Mucosa of descending colon (tissue), 3 donors: ENCODE results near the gene PDPN. TPM values are rescaled to one million over a fixed set of nuclear protein-coding genes. Genes with fewer than 3 reads are reported as not detected.

ENCODE experiments used
- ATAC-seq: fragments of 200-7000 bp; cut with Tn5 transposase; one replicate; pipeline ENCODE4 v1.9.1; 2020; ENCODE audit warnings: mild to moderate bottlenecking, moderate library complexity
- DNase-seq, 3 donors: peaks; one replicate each; pipeline ENCODE4 v3.0.0-alpha.2; 2020
- H3K36me3 ChIP-seq: fragments of 200-600 bp; one replicate; pipeline ENCODE4 v1.8.0; 2021; ENCODE audit warnings: low read depth, mild to moderate bottlenecking
- H3K4me1 ChIP-seq: fragments of 200-600 bp; one replicate; pipeline ENCODE4 v1.8.0; 2021; ENCODE audit warnings: low read depth, mild to moderate bottlenecking
- H3K4me3 ChIP-seq: fragments of 200-600 bp; one replicate; pipeline ENCODE4 v1.8.0; 2021; ENCODE audit warnings: mild to moderate bottlenecking
- H3K9me3 ChIP-seq: fragments of 200-600 bp; one replicate; pipeline ENCODE4 v1.8.0; 2021; ENCODE audit warnings: mild to moderate bottlenecking
- CTCF ChIP-seq: fragments of 200-600 bp; IDR thresholded peaks from one replicate; pipeline ENCODE4 v1.8.0; 2022; ENCODE audit warnings: antibody characterized with exemption, mild to moderate bottlenecking
- intact Hi-C, 2 donors: fragments of 100-400 bp; cut with DNase I in 1 of 2; cut with micrococcal nuclease in 1 of 2; formaldehyde crosslinking; loops; one replicate each; pipeline versions ENCODE4 v1.11.0 to v1.11.1; 2022; cut with DNase I, micrococcal nuclease
- total RNA-seq, 3 donors: library from RNA; stranded (reverse); fragmentation: NEBNext Ultra II Directional in 2 of 3; extraction: Animal tissue kit (Norgen Biotek cat#: 25700) in 2 of 3; gene quantifications; one replicate each; pipeline versions ENCODE4 v1.2.1 to v1.2.4, GENCODE V29; 2021 to 2023
- donor health status: DM: no; HTN: no; CAD: no; lungs with moderate emphysema.
- donor health status: DM: no; HTN: no; CAD: no.
- donor health status: DM: no; HTN: yes; CAD: no.

PDPN gene
- total RNA-seq, 3 donors from 2014 or later: 1.0 to 12.8 (median 12.6) TPM

GRCh38 chr1:13627127-13627526, 43.5 kb downstream of the PDPN start:
- ATAC-seq: no peak
- Histone ChIP-seq H3K36me3 (no peaks in the 10 kb centered on the region), H3K4me3 (no peak overlapping the region), H3K4me1 (no peaks in the 10 kb centered on the region), H3K9me3 (peaks cover 4% of the 10 kb centered on the region)
- intact Hi-C loops: no loop called here
- no peak for TF ChIP-seq CTCF
- no peak for DNase-seq

DNA sequence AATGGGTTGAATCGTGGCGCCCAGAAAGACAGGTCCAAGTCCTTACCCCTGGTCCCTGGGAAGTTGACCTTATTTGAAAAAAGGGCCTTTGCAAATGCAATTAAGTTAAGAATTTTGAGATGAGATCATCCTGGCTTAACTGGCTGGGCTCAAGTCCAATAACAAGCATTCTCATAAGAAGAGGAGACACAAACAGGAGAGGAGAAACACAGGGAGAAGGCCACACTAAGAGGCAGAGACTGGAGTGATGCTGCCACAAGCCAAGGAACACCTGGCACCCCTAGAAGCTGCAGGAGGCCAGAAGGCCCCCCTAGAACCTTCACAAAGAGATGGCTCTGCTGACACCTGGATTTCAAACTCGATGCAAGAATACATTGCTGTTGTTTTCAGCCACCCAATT, 44.6 kb downstream of the PDPN start:
- Histone ChIP-seq H3K4me1 (no peaks in the 10 kb centered on the region), H3K4me3 (no peak overlapping the region), H3K9me3 (peaks cover 4% of the 10 kb centered on the region), H3K36me3 (no peaks in the 10 kb centered on the region)
- intact Hi-C loops: no loop called here
- no peak for ATAC-seq
- DNase-seq: no peak
- TF ChIP-seq CTCF: no peak

DNA sequence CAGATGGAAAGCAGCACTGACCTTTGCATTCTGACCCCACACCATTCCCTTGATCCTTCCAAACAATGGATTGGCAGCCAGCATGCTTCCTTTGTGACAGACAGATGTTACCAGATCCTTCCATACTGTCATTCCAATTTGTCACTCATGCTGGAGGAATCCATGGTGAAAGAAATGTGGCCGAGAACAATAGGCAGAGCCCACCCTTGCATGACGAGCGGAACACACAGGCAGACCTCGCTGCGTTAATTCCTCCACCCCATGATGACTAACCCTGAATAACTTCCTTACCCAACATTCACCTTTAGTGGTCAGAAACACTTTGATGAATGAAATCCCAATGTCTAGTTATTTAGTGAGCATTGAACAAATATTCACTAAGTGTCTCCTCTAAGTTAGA, 45.1 kb downstream of the PDPN start:
- ATAC-seq: no peak
- TF ChIP-seq CTCF: no peak
- DNase-seq: no peak
- no peaks in the 10 kb centered on the region for H3K4me1 ChIP-seq
- intact Hi-C loops: no loop called here
- H3K9me3 ChIP-seq: peaks cover 4% of the 10 kb centered on the region
- H3K4me3 ChIP-seq: no peak overlapping the region
- no peaks in the 10 kb centered on the region for H3K36me3 ChIP-seq

GRCh38 chr1:13642306-13643004, 58.8 kb downstream of the PDPN start:
- TF ChIP-seq CTCF: no peak
- ATAC-seq: no peak
- Histone ChIP-seq H3K4me3 (no peak overlapping the region), H3K4me1 (no peaks in the 10 kb centered on the region), H3K9me3 (peaks cover 10% of the 10 kb centered on the region), H3K36me3 (no peaks in the 10 kb centered on the region)
- intact Hi-C loops: no loop called here
- DNase-seq: no peak

DNA sequence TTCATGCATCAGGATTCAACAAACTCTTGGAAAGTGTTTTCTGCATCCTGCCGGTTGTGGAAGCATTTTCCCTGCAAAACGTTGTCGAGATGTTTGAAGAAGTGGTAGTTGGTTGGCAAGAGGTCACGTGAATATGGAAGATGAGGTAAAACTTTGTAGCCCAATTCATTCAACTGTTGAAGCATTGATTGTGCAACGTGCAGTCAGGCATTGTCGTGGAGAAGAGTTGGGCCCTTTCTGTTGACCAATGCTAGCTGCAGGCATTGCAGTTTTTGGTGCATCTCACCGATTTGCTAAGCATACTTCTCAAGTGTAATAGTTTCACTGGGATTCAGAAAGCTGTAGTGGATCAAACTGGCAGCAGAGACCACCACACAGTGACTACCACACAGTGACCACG, 59.4 kb downstream of the PDPN start:
- Histone ChIP-seq H3K9me3 (peaks cover 10% of the 10 kb centered on the region), H3K4me1 (no peaks in the 10 kb centered on the region), H3K4me3 (no peak overlapping the region), H3K36me3 (no peaks in the 10 kb centered on the region)
- no peak for ATAC-seq
- intact Hi-C loops: no loop called here
- TF ChIP-seq CTCF: no peak
- DNase-seq: no peak

DNA sequence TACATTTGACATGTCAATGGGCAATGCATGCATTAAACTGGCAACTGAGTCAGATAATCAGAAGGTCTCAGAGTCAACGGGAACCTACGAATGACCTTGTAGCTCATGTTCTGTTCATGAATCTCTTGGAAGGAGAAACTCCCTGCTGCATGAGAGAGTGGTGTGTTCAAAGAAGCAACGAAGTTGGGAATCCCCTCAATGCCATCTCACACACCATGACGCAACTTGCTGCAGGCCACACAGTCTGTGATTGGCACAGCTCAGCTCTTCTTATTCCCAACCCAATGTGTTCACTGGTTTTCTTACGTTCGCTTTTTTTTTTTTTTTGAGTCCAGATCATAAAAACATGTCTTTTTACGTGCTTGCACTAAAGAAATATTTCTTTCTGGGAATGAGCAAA, 62.9 kb downstream of the PDPN start:
- H3K4me1 ChIP-seq: no peaks in the 10 kb centered on the region
- no peak for TF ChIP-seq CTCF
- no peak for ATAC-seq
- H3K4me3 ChIP-seq: no peak overlapping the region
- no peaks in the 10 kb centered on the region for H3K36me3 ChIP-seq
- DNase-seq: no peak
- H3K9me3 ChIP-seq: no peaks in the 10 kb centered on the region
- intact Hi-C loops: no loop called here
